Endothelial cell of umbilical vein (primary cell): ENCODE results near the gene COL7A1.

Experiments used
- EZH2 ChIP-seq: IDR thresholded peaks from 2 replicates; pipeline ENCODE4 v1.6.1; 2012; ENCODE audit warnings: borderline replicate concordance, low read depth, mild to moderate bottlenecking, moderate library complexity, low read length, inconsistent platforms; ENCODE audit not compliant: severe bottlenecking
- POLR2A ChIP-seq: IDR thresholded peaks from 2 replicates; pipeline ENCODE4 v1.6.1; 2012; ENCODE audit warnings: low read depth, mild to moderate bottlenecking, control low read depth, low read length
- POLR2AphosphoS5 ChIP-seq: IDR thresholded peaks from 2 replicates; pipeline ENCODE4 v1.6.1; 2012; ENCODE audit warnings: low read depth, mild to moderate bottlenecking, control low read depth, low read length, moderate library complexity; ENCODE audit not compliant: insufficient read depth
- TF ChIP-seq, protein P1 (sequence below), 2 donors: IDR thresholded peaks; 1 replicate in 1 of 2; 2 replicates in 1 of 2; pipeline ENCODE4 v1.5.1; 2011; ENCODE audit warnings: low read length in 2 of 2, mild to moderate bottlenecking in 2 of 2, moderate library complexity in 2 of 2, control low read depth in 1 of 2, inconsistent platforms in 1 of 2, low read depth in 1 of 2; ENCODE audit not compliant: insufficient read depth in 1 of 2; ENCODE audit errors: extremely low read depth in 1 of 2

DNA sequence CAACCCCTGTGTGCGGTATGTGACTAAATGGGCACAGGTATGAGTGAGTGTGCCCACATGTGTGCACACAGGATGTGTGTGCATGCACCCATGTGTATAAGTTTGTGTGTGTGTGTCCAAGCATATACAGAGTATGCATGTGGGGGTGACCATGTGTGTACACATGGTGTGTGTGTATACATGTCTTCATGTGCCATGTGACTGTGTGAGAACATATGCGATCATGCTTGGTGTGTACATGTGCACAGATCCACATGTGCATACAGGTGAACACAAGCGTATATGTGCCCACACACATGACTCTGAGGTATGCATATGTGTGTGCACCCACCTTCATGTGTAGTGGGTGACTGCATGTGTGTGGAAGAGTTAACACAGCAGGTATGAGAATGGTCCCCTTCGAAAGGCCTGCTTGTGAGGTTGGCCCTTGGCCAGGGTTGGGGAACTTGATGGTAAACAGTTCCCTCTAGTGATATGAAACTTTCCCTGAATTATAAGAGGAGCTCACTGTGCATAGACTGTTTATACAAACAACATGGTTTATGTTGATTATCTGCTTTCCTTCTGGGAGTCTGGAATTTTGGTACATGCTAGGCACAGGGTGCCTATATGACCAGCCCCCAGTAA is 48.8 kb downstream of the COL7A1 start:
- no peak for TF ChIP-seq POLR2A
- TF ChIP-seq EZH2, result no peak
- TF ChIP-seq, protein P1, sequence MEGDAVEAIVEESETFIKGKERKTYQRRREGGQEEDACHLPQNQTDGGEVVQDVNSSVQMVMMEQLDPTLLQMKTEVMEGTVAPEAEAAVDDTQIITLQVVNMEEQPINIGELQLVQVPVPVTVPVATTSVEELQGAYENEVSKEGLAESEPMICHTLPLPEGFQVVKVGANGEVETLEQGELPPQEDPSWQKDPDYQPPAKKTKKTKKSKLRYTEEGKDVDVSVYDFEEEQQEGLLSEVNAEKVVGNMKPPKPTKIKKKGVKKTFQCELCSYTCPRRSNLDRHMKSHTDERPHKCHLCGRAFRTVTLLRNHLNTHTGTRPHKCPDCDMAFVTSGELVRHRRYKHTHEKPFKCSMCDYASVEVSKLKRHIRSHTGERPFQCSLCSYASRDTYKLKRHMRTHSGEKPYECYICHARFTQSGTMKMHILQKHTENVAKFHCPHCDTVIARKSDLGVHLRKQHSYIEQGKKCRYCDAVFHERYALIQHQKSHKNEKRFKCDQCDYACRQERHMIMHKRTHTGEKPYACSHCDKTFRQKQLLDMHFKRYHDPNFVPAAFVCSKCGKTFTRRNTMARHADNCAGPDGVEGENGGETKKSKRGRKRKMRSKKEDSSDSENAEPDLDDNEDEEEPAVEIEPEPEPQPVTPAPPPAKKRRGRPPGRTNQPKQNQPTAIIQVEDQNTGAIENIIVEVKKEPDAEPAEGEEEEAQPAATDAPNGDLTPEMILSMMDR (IDR thresholded peaks at IDR 0.05; ENCODE audit: extremely low read depth in 1 of 2, insufficient read depth in 1 of 2, low read depth in 1 of 2, low read length in 2 of 2), result no peak
- TF ChIP-seq POLR2AphosphoS5, result no peak
